Fibroblast of lung (primary cell): ENCODE data around the gene EQTN. TPM values are rescaled to one million over a fixed set of nuclear protein-coding genes. Genes with fewer than 3 reads are reported as not detected.
A peak's percentile ranks its signal among the peaks of the same experiment; 100 is the strongest.

ENCODE experiments used
- DNase-seq, 2 donors: peaks; one replicate each; pipeline versions ENCODE4 v3.0.0 to v3.0.0-alpha.2; 2010; ENCODE audit warnings: low read depth in 2 of 2
- H2AFZ ChIP-seq: 2 replicates; pipeline ENCODE4 v1.5.1; 2012; ENCODE audit warnings: low read length, control low read depth, inconsistent platforms
- H3K27ac ChIP-seq: 2 replicates; pipeline ENCODE4 v1.5.1; 2011; ENCODE audit warnings: low read length, control low read depth; ENCODE audit not compliant: insufficient read depth
- H3K27me3 ChIP-seq: 2 replicates; pipeline ENCODE4 v1.5.1; 2011; ENCODE audit warnings: mild to moderate bottlenecking, low read length; ENCODE audit not compliant: control insufficient read depth, insufficient read depth
- H3K36me3 ChIP-seq: 2 replicates; pipeline ENCODE4 v1.5.1; 2011; ENCODE audit warnings: low read length; ENCODE audit not compliant: control insufficient read depth, insufficient read depth
- H3K4me1 ChIP-seq: 2 replicates; pipeline ENCODE4 v1.5.1; 2011; ENCODE audit warnings: low read length; ENCODE audit not compliant: control insufficient read depth, insufficient read depth; ENCODE audit errors: extremely low read depth
- H3K4me2 ChIP-seq: 2 replicates; pipeline ENCODE4 v1.5.1; 2011; ENCODE audit warnings: low read length, control low read depth; ENCODE audit not compliant: insufficient read depth; ENCODE audit errors: extremely low read depth
- H3K4me3 ChIP-seq, 4 experiments: fragments of 200-600 bp in 1 of 4; sonication (generic) in 1 of 4; replicated peaks in 1 of 4; 2 replicates each; pipeline ENCODE4 v1.5.1; 2011 to 2016; ENCODE audit warnings: low read length in 4 of 4, low read depth in 3 of 4, mild to moderate bottlenecking in 3 of 4, control low read depth in 2 of 4, inconsistent platforms in 1 of 4, mixed read lengths in 1 of 4; ENCODE audit not compliant: insufficient read depth in 1 of 4; ENCODE audit errors: control extremely low read depth in 1 of 4
- H3K79me2 ChIP-seq: 2 replicates; pipeline ENCODE4 v1.5.1; 2012; ENCODE audit warnings: mild to moderate bottlenecking, low read length, inconsistent platforms; ENCODE audit not compliant: control insufficient read depth, insufficient read depth
- H3K9ac ChIP-seq: 2 replicates; pipeline ENCODE4 v1.5.1; 2011; ENCODE audit warnings: mild to moderate bottlenecking, low read length, control low read depth; ENCODE audit not compliant: insufficient read depth
- H3K9me3 ChIP-seq: 2 replicates; pipeline ENCODE4 v1.5.1; 2012; ENCODE audit warnings: low read depth, low read length; ENCODE audit not compliant: control insufficient read depth, insufficient read depth
- H4K20me1 ChIP-seq: 2 replicates; pipeline ENCODE4 v1.5.1; 2011; ENCODE audit warnings: low read length; ENCODE audit not compliant: control insufficient read depth, insufficient read depth; ENCODE audit errors: extremely low read depth
- EZH2 ChIP-seq: IDR thresholded peaks from 2 replicates; pipeline ENCODE4 v1.5.1; 2012; ENCODE audit warnings: low read length, control low read depth, mild to moderate bottlenecking; ENCODE audit errors: missing control alignments
- polyA plus RNA-seq, 2 donors: library from polyadenylated mRNA; depleted of rRNA in 1 of 2; stranded (reverse) in 1 of 2; unstranded in 1 of 2; fragments of >200 nt; gene quantifications; 2 replicates each; pipeline ENCODE4 v1.2.1, GENCODE V29; 2011 to 2012; ENCODE audit warnings: missing spikeins in 1 of 2
- total RNA-seq: library from RNA; depleted of rRNA; stranded (reverse); fragments of >200 nt; gene quantifications from 2 replicates; pipeline ENCODE4 v1.2.1, GENCODE V29; 2014
- TF ChIP-seq, protein P1 (sequence below), 2 donors: IDR thresholded peaks in 1 of 2; conservative IDR thresholded peaks in 1 of 2; 1 replicate in 1 of 2; 2 replicates in 1 of 2; pipeline ENCODE4 v1.5.1; 2011 to 2012; ENCODE audit warnings: low read length in 2 of 2, control low read depth in 1 of 2, inconsistent platforms in 1 of 2, low read depth in 1 of 2, mild to moderate bottlenecking in 1 of 2

The EQTN gene
- total and polyA plus RNA-seq, 2 donors (not counting 1 experiment from before 2014, with no cell fraction given) = not detected

DNA sequence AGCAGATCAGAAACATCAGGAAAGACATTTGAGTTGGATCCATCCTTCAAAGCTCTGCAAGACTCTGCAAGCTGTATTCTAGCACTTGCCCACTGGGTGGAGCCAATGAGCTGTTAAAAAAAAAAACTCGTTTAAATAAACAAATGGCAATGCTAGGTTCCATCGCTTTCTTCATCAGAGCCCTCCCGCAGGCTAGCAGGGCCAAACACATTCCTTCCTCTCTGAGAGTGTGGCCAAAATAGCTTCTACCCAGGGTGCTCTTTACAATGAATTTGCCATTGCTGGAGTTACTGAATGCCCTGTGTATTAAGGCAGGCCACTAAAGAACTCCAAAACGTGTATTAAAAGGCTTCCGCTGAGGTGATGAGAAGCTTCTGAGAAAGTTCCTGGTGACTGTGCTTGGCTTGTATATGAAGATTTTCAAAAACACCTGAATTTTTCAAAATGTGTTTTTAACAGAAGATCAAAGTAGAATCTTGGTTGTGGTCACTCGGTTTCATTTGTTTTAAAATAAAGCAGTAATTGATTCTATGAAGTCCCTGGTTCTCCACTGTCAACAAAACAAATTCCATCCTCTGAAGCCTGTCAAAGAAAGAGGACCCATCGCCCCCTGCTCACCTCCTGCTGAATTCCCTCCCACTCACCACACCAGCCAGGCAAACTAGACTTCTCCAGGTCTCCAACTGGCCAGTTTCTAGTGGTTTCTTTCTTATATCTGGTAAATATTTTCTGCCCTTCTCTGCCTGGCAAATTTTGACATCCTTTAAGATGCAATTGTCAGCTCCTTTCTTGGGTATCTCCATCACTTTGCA is 36.5 kb upstream of the EQTN start:
- no peak overlapping the region for H3K4me3 ChIP-seq
- no peaks in the 10 kb centered on the region for H3K27me3 ChIP-seq
- H2AFZ ChIP-seq = no peak overlapping the region
- no peaks in the 10 kb centered on the region for H3K4me1 ChIP-seq
- no peaks in the 10 kb centered on the region for H3K9me3 ChIP-seq
- H3K27ac ChIP-seq = no peak overlapping the region
- H3K4me2 ChIP-seq = no peak overlapping the region
- H3K36me3 ChIP-seq = no peaks in the 10 kb centered on the region
- no peak overlapping the region for H3K9ac ChIP-seq
- no peak for TF ChIP-seq EZH2
- TF ChIP-seq, protein P1, sequence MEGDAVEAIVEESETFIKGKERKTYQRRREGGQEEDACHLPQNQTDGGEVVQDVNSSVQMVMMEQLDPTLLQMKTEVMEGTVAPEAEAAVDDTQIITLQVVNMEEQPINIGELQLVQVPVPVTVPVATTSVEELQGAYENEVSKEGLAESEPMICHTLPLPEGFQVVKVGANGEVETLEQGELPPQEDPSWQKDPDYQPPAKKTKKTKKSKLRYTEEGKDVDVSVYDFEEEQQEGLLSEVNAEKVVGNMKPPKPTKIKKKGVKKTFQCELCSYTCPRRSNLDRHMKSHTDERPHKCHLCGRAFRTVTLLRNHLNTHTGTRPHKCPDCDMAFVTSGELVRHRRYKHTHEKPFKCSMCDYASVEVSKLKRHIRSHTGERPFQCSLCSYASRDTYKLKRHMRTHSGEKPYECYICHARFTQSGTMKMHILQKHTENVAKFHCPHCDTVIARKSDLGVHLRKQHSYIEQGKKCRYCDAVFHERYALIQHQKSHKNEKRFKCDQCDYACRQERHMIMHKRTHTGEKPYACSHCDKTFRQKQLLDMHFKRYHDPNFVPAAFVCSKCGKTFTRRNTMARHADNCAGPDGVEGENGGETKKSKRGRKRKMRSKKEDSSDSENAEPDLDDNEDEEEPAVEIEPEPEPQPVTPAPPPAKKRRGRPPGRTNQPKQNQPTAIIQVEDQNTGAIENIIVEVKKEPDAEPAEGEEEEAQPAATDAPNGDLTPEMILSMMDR (conservative IDR thresholded peaks at IDR 0.05 in 1 of 2, IDR thresholded peaks at IDR 0.05 in 1 of 2; ENCODE audit: low read depth in 1 of 2, low read length in 2 of 2) = peak; percentile 85 to 88
- DNase-seq = peak; percentile 57 to 83
- no peaks in the 10 kb centered on the region for H4K20me1 ChIP-seq
- no peaks in the 10 kb centered on the region for H3K79me2 ChIP-seq

DNA sequence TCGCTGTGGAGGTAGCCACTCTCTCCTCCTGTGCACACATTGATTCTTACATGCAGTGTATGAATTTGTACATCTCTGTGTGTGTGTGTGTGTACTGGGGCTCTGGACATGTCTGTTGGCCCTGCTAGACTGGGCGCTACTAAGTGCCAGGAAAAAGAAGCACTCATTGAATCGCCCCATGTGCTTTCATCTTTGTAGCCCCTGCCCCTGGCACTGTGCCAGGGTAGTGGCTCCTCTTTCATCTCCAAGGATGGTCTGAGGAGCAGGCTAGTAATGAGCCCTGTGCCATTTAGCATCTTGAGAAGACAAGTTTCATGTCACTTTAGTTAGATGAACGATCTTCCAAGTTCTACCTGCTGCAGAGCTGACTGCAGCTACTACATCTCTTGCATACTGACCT is 34.4 kb upstream of the EQTN start:
- Histone ChIP-seq H3K4me2 (no peak overlapping the region), H3K36me3 (no peaks in the 10 kb centered on the region), H4K20me1 (no peaks in the 10 kb centered on the region), H3K27ac (no peak overlapping the region), H3K4me3 (no peak overlapping the region), H3K9ac (no peak overlapping the region), H3K79me2 (no peaks in the 10 kb centered on the region), H3K9me3 (no peaks in the 10 kb centered on the region), H3K27me3 (no peaks in the 10 kb centered on the region), H3K4me1 (no peaks in the 10 kb centered on the region), H2AFZ (no peak overlapping the region)
- DNase-seq = no peak
- TF ChIP-seq EZH2 = no peak
- TF ChIP-seq, protein P1 (conservative IDR thresholded peaks at IDR 0.05 in 1 of 2, IDR thresholded peaks at IDR 0.05 in 1 of 2; ENCODE audit: low read depth in 1 of 2, low read length in 2 of 2) = no peak

DNA sequence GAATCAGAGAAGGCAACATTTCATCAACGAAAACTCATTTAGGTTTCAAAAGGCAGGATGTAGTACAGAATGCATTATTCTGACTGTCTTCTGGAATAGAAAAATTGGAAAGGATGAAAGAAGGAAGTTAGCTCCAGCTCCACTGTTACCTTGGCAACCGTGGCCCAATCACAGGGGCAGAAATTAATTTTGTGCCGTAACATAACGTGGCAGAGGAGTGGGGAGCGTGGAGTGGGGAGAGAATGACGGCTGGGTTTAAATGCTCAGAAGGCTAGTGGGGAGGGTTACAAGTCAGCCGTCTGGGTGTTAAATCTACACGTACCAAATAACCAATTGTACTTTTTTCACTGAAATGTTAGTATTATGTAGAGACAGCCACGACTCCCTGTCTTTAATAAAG is 32.3 kb upstream of the EQTN start:
- DNase-seq = no peak
- no peaks in the 10 kb centered on the region for H3K79me2 ChIP-seq
- H2AFZ ChIP-seq = no peak overlapping the region
- H3K9ac ChIP-seq = no peak overlapping the region
- TF ChIP-seq EZH2 = no peak
- TF ChIP-seq, protein P1 (conservative IDR thresholded peaks at IDR 0.05 in 1 of 2, IDR thresholded peaks at IDR 0.05 in 1 of 2; ENCODE audit: low read depth in 1 of 2, low read length in 2 of 2) = no peak
- no peak overlapping the region for H3K4me2 ChIP-seq
- H3K36me3 ChIP-seq = no peaks in the 10 kb centered on the region
- H3K27me3 ChIP-seq = no peaks in the 10 kb centered on the region
- no peak overlapping the region for H3K4me3 ChIP-seq
- H3K27ac ChIP-seq = no peak overlapping the region
- H3K9me3 ChIP-seq = no peaks in the 10 kb centered on the region
- H3K4me1 ChIP-seq = no peaks in the 10 kb centered on the region
- H4K20me1 ChIP-seq = no peaks in the 10 kb centered on the region
